A549 treated with AZD9567 at 1 μM for 4 hours (cell line): ENCODE results near the gene ZSCAN4. TPM values are rescaled to one million over a fixed set of nuclear protein-coding genes. Genes with fewer than 3 reads are reported as not detected.

Experiments
- total RNA-seq: library from RNA; stranded (reverse); fragments of 200-300 nt; extraction: Qiagen RNA extraction; gene quantifications from 5 replicates; pipeline ENCODE4 v1.2.3, GENCODE V29; 2022; ENCODE audit not compliant: insufficient read depth

Gene ZSCAN4, protein sequence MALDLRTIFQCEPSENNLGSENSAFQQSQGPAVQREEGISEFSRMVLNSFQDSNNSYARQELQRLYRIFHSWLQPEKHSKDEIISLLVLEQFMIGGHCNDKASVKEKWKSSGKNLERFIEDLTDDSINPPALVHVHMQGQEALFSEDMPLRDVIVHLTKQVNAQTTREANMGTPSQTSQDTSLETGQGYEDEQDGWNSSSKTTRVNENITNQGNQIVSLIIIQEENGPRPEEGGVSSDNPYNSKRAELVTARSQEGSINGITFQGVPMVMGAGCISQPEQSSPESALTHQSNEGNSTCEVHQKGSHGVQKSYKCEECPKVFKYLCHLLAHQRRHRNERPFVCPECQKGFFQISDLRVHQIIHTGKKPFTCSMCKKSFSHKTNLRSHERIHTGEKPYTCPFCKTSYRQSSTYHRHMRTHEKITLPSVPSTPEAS
- total RNA-seq = not detected in 5 replicates

DNA sequence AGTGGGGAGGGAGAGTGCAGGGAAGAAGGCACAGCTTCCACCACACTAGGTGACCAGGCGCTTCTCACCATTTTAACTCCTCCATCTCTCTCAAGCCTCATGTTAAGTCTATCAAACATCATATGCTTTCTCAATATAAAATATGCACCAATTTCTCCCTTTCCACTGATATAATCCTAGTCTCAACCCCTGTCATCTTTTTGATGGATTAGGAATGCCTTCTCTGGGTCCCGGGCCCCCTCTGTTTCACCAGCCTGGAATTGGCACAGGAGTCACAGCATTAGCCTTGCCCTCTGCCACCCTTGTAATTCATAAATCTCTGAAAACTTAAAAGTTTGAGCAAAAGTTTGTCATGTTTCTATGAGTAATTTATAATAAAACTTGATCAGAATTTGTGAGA lies at the start of gene ZSCAN4:
ZSCAN4 (plus strand) TSS at position 301 of the 400 bp plus-strand sequence. CDS start 7,211 bp downstream, outside the sequence.

DNA sequence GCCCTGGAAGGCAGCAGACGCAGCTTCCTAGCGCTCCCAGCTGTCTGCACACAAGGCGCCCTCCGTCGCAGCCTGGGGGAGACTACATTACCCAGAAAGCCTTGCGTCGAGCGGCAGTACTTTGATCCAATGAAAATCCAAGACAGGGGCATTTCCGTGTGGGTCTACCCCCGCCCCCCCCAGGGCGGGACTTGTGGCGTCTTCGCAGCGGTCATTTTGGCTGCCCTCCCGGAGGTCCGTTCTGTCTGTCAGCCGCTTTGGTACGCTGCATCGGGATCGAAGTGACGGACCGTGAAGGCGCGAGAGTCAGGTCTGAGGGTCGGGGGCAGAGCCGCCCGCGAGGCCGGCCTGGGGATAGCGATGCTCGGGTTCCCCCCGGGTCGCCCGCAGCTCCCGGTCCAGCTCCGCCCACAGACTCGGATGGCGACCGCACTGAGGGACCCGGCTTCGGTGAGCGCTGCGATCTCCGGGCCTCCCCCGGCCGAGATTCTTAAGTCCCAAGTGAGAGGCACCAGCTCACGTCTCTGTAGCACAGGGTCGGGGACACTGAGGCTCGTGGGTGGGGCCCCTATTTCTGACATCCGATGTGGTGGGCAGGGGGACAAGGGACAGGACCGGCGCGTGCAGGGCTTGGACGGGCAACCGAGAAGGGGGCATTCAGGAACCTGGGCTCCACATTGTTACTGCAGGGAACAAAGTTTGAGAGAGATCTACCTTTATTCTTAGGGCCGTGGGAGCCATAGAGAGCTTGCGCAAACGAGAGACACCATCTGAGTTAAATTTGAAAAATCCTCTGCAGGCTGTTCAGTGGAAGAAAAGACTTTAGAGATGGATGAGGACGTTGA lies 35.5 kb upstream of the ZSCAN4 start, which contains the start of gene ZNF211:
ZNF211 (plus strand) TSS at position 182 of the 845 bp plus-strand sequence; CDS start at position 361, 179 bp downstream.

GRCh38 chr19:57708641-57709361 lies 40.1 kb downstream of the ZSCAN4 start, which contains the start of gene ZNF154:
Gene ZNF154 (minus strand): TSS chr19:57709204. CDS start chr19:57708971, 233 bp downstream.

Other genes with a start within 250 kb of the ZSCAN4 start
- gene ZNF749, start 233.6 kb upstream of the ZSCAN4 start, total RNA-seq = 17.7 to 33.9 TPM (median 18.6 TPM) in 5 replicates
- gene VN1R1, start 211.8 kb upstream of the ZSCAN4 start, total RNA-seq = 0.05 to 0.10 TPM (median 0.06 TPM) in 3 of 5 replicates, not detected in the others
- 1.1 to 1.5 TPM (median 1.2 TPM) in 5 replicates for gene ZNF772, start 191.4 kb upstream of the ZSCAN4 start, total RNA-seq
- 6.6 to 7.2 TPM (median 6.8 TPM) in 5 replicates for gene ZNF419, start 181.2 kb upstream of the ZSCAN4 start, total RNA-seq
- 4.6 to 11.1 TPM (median 5.6 TPM) in 5 replicates for gene ZNF773, start 169.0 kb upstream of the ZSCAN4 start, total RNA-seq
- 1.5 to 3.6 TPM (median 1.6 TPM) in 5 replicates for gene ZNF549, start 141.6 kb upstream of the ZSCAN4 start, total RNA-seq
- 3.2 to 4.8 TPM (median 4.3 TPM) in 5 replicates for gene ZNF550, start 109.1 kb upstream of the ZSCAN4 start, total RNA-seq
- 3.4 to 4.6 TPM (median 4.2 TPM) in 5 replicates for gene ZNF416, start 90.0 kb upstream of the ZSCAN4 start, total RNA-seq
- gene ZIK1, start 84.8 kb upstream of the ZSCAN4 start, total RNA-seq = 0.18 TPM in 1 of 5 replicates, not detected in the others
- 3.9 to 6.5 TPM (median 4.6 TPM) in 5 replicates for gene ZNF530, start 69.0 kb upstream of the ZSCAN4 start, total RNA-seq
- gene ZNF134, start 54.7 kb upstream of the ZSCAN4 start, total RNA-seq = 7.5 to 20.4 TPM (median 8.9 TPM) in 5 replicates
- gene ZNF211, start 35.8 kb upstream of the ZSCAN4 start, total RNA-seq = 5.6 to 7.8 TPM (median 6.5 TPM) in 5 replicates
- gene ZNF551, start 13.0 kb downstream of the ZSCAN4 start, total RNA-seq = 5.3 to 5.6 TPM (median 5.6 TPM) in 5 replicates
- gene ZNF154, start 40.3 kb downstream of the ZSCAN4 start, total RNA-seq = not detected in 5 replicates
- 0.76 to 1.3 TPM (median 1.0 TPM) in 5 replicates for gene ZNF671, start 58.7 kb downstream of the ZSCAN4 start, total RNA-seq
- 5.2 to 10.3 TPM (median 5.8 TPM) in 5 replicates for gene ZNF776, start 77.9 kb downstream of the ZSCAN4 start, total RNA-seq
- gene ZNF586, start 100.7 kb downstream of the ZSCAN4 start, total RNA-seq = 4.8 to 12.4 TPM (median 5.5 TPM) in 5 replicates
- 4.9 to 7.3 TPM (median 5.0 TPM) in 5 replicates for gene ZNF552, start 146.0 kb downstream of the ZSCAN4 start, total RNA-seq
- gene ZNF587B, start 161.4 kb downstream of the ZSCAN4 start, total RNA-seq = 5.4 to 7.7 TPM (median 7.6 TPM) in 5 replicates
- gene ZNF587, start 180.9 kb downstream of the ZSCAN4 start, total RNA-seq = 6.1 to 15.3 TPM (median 7.3 TPM) in 5 replicates
- 1.8 to 3.6 TPM (median 3.1 TPM) in 4 of 5 replicates, not detected in the other for gene ZNF814, start 220.1 kb downstream of the ZSCAN4 start, total RNA-seq
- gene ZNF417, start 247.7 kb downstream of the ZSCAN4 start, total RNA-seq = 2.7 to 4.3 TPM (median 3.4 TPM) in 5 replicates